Omental fat pad (tissue), 4 donors: ENCODE results near the gene PTGES3. TPM values are rescaled to one million over a fixed set of nuclear protein-coding genes. Genes with fewer than 3 reads are reported as not detected.

Experiments
- ATAC-seq: fragments of 150-250 bp; one replicate; pipeline ENCODE4 v1.9.1; 2016; ENCODE audit warnings: mild to moderate bottlenecking, moderate library complexity; ENCODE audit not compliant: low FRiP score
- DNase-seq: peaks from one replicate; pipeline ENCODE4 v3.0.0-alpha.2; 2019; ENCODE audit warnings: low spot score
- CTCF ChIP-seq, 3 donors: fragments of 450-650 bp; IDR thresholded peaks; one replicate each; pipeline ENCODE4 v1.5.1; 2016 to 2017; ENCODE audit warnings: antibody characterized with exemption in 3 of 3, mild to moderate bottlenecking in 3 of 3, moderate library complexity in 2 of 3
- total RNA-seq, 4 donors: library from RNA; depleted of rRNA; stranded (reverse); fragments of >200 nt; gene quantifications; one replicate each; pipeline ENCODE4 v1.1.0, GENCODE V29; 2016

The PTGES3 gene
- total RNA-seq, 4 donors from 2014 or later, result 80.7 to 103 (median 84.6) TPM

GRCh38 chr12:56671608-56672007 lies 16.5 kb downstream of the PTGES3 start:
- no peak for TF ChIP-seq CTCF (IDR thresholded peaks at IDR 0.05)
- no peak for DNase-seq
- ATAC-seq, result no peak

GRCh38 chr12:56670836-56671235 lies 17.2 kb downstream of the PTGES3 start:
- no peak for DNase-seq
- no peak for TF ChIP-seq CTCF (IDR thresholded peaks at IDR 0.05)
- ATAC-seq, result no peak

- ATAC-seq (no peak), DNase-seq (no peak)
- no peak for TF ChIP-seq CTCF (IDR thresholded peaks at IDR 0.05)
These were observed 20.0 kb downstream of the PTGES3 start for GRCh38 chr12:56668197-56668457.

- ATAC-seq (no peak), DNase-seq (no peak)
- TF ChIP-seq CTCF (IDR thresholded peaks at IDR 0.05), result no peak
These were observed 26.0 kb downstream of the PTGES3 start for GRCh38 chr12:56661979-56662638.

GRCh38 chr12:56661560-56661959 lies 26.5 kb downstream of the PTGES3 start:
- ATAC-seq (no peak), DNase-seq (no peak)
- TF ChIP-seq CTCF (IDR thresholded peaks at IDR 0.05), result no peak

- no peak for TF ChIP-seq CTCF (IDR thresholded peaks at IDR 0.05)
- ATAC-seq (no peak), DNase-seq (no peak)
These were observed 29.2 kb downstream of the PTGES3 start for GRCh38 chr12:56658921-56659320.
